Mucosa of descending colon (tissue), 3 donors: Measurements from ENCODE around the gene C1orf210. TPM values are rescaled to one million over a fixed set of nuclear protein-coding genes. Genes with fewer than 3 reads are reported as not detected.

Experiments
- ATAC-seq: fragments of 200-7000 bp; cut with Tn5 transposase; one replicate; pipeline ENCODE4 v1.9.1; 2020; ENCODE audit warnings: mild to moderate bottlenecking, moderate library complexity
- DNase-seq, 3 donors: peaks; one replicate each; pipeline ENCODE4 v3.0.0-alpha.2; 2020
- H3K36me3 ChIP-seq: fragments of 200-600 bp; one replicate; pipeline ENCODE4 v1.8.0; 2021; ENCODE audit warnings: low read depth, mild to moderate bottlenecking
- H3K4me1 ChIP-seq: fragments of 200-600 bp; one replicate; pipeline ENCODE4 v1.8.0; 2021; ENCODE audit warnings: low read depth, mild to moderate bottlenecking
- H3K4me3 ChIP-seq: fragments of 200-600 bp; one replicate; pipeline ENCODE4 v1.8.0; 2021; ENCODE audit warnings: mild to moderate bottlenecking
- H3K9me3 ChIP-seq: fragments of 200-600 bp; one replicate; pipeline ENCODE4 v1.8.0; 2021; ENCODE audit warnings: mild to moderate bottlenecking
- intact Hi-C, 2 donors: fragments of 100-400 bp; cut with DNase I in 1 of 2; cut with micrococcal nuclease in 1 of 2; formaldehyde crosslinking; loops; one replicate each; pipeline versions ENCODE4 v1.11.0 to v1.11.1; 2022; cut with DNase I, micrococcal nuclease
- long read RNA-seq, 2 donors: library from polyadenylated mRNA; unstranded; transcript quantifications; one replicate each; pipeline ENCODE4 v2.0.0, GENCODE V29; 2019 to 2021
- total RNA-seq, 3 donors: library from RNA; stranded (reverse); fragmentation: NEBNext Ultra II Directional in 2 of 3; extraction: Animal tissue kit (Norgen Biotek cat#: 25700) in 2 of 3; gene quantifications; one replicate each; pipeline versions ENCODE4 v1.2.1 to v1.2.4, GENCODE V29; 2021 to 2023
- TF ChIP-seq, protein P1 (sequence below): fragments of 200-600 bp; IDR thresholded peaks from one replicate; pipeline ENCODE4 v1.8.0; 2022; ENCODE audit warnings: antibody characterized with exemption, mild to moderate bottlenecking
- donor health status: DM: no; HTN: no; CAD: no; lungs with moderate emphysema.
- donor health status: DM: no; HTN: no; CAD: no.
- donor health status: DM: no; HTN: yes; CAD: no.

Gene C1orf210
- total RNA-seq = 100 to 1,000 TPM in 1 of 3 donors, 10 to 100 TPM in 2; 33.1 to 102 (median 63.3) TPM
- long read RNA-seq, donor 1, transcript C1orf210-202 (3 exons, 1,478 nt) = major isoform, 21 of 24 reads
- long read RNA-seq, donor 1, partial matches to known transcripts = 0 of 24 reads
- long read RNA-seq, donor 1, other reads (novel, unspliced or antisense) = 2 of 24 reads
- long read RNA-seq, donor 2, transcript C1orf210-202 (3 exons, 1,478 nt) = major isoform, 55 of 66 reads
- long read RNA-seq, donor 2, partial matches to known transcripts = 0 of 66 reads
- long read RNA-seq, donor 2, other reads (novel, unspliced or antisense) = 9 of 66 reads

DNA sequence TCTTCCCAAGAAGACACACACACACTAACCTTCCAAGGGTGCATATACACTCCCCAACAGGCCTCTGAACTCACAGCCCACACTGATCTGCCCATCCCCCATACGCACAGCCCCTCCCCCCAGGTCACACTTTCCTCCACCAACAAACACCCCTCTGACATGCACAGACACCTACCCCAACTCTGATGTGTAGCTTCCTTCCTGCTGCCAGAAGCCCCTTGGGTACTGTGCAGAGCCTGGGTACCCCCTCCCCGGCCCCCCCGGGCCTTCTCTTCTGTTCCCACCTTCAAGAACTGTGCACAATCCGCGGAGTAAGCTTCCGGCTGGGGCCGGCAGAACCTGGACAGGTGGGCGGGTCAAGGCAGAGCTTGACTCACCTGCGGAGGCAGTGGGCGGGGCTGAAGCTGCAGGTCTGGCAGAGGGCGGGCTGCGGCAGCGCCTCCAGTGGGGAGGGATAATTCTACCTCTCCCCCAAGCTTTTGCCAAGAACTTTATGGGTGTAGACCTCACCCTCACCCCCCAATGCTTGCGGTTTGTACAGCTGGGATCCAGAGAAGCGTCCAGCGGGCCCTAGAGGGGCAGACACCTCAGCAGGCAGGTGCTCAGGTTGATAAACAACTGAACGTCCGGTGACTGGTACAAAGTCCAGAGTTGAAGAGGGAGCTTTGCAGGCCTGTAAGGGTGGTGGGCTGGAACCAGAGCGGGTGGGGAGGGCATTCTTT is at the start of gene C1orf210:
TSS of gene C1orf210 (minus strand) at position 313 of the 722 bp plus-strand sequence. CDS start 2,311 bp downstream, outside the sequence.
- DNase-seq (peak; percentile 94 to 95 (median 95)), ATAC-seq (peak; percentile 94)
- Histone ChIP-seq H3K36me3 (no peaks in the 10 kb centered on the region), H3K4me3 (peak within 1 kb of the TSS; percentile 14), H3K9me3 (no peaks in the 10 kb centered on the region), H3K4me1 (peaks cover 7% of the 10 kb centered on the region)
- TF ChIP-seq, protein P1, sequence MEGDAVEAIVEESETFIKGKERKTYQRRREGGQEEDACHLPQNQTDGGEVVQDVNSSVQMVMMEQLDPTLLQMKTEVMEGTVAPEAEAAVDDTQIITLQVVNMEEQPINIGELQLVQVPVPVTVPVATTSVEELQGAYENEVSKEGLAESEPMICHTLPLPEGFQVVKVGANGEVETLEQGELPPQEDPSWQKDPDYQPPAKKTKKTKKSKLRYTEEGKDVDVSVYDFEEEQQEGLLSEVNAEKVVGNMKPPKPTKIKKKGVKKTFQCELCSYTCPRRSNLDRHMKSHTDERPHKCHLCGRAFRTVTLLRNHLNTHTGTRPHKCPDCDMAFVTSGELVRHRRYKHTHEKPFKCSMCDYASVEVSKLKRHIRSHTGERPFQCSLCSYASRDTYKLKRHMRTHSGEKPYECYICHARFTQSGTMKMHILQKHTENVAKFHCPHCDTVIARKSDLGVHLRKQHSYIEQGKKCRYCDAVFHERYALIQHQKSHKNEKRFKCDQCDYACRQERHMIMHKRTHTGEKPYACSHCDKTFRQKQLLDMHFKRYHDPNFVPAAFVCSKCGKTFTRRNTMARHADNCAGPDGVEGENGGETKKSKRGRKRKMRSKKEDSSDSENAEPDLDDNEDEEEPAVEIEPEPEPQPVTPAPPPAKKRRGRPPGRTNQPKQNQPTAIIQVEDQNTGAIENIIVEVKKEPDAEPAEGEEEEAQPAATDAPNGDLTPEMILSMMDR = peak; percentile 21
- intact Hi-C loops = no loop called here

DNA sequence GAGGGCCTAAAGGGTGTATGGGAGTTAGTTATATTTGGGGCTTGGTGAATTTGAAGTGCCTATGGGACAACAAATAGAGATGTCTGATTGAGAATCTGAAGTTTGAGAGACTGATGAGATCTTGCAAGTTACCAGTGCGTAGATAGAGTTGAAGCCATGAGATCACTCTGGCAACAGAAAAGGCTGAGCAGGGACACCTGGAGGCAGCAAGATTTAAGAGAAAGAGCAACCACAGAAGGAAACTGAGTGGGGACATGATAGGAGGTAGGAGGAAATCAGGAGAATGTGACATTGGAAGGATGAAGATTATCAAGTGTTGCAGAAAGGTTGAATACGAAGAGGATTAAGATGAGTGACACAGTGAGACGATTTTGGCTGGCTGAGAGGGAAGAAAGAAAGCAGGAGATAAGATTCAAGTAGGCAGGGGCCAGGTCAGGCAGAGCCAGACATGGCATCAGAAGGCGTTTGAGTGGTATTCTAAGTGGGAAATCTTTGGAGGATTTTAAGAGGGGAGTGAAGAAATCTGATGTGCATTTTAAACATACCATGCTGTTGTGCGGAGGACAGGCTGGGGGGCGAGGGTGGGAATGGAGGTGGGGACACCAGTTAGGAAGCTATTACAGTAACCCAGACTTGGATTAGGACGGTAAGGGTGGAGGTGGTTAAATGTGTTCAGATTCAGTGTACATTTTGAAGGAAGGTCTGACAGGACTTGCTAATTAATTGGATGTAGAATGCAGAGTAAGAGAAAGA is 49.2 kb upstream of the C1orf210 start:
- TF ChIP-seq, protein P1 = no peak
- H3K36me3 ChIP-seq = no peaks in the 10 kb centered on the region
- no peak for ATAC-seq
- no peak for DNase-seq
- no peaks in the 10 kb centered on the region for H3K9me3 ChIP-seq
- no peaks in the 10 kb centered on the region for H3K4me1 ChIP-seq
- H3K4me3 ChIP-seq = no peak overlapping the region
- intact Hi-C loops = no loop called here

DNA sequence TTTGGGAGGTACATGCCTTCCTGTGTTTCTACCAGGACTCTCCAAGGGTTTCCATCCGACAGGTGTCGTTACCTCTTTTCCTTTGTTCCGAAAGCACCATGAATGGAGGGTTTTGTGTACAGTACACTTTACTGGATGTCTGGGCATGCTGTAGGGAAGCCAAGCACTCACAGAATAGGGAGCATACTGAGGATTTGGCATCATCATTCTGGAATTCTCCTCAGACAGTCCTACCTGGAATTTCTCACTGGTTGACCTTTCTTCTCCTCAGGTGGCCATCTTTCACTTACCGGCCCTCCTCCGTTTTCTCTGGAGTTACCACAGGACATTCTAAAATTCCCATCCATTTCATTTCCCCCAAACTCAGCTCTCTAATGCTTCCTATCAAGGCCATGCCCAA is 46.3 kb upstream of the C1orf210 start:
- TF ChIP-seq, protein P1 = no peak
- DNase-seq (no peak), ATAC-seq (no peak)

DNA sequence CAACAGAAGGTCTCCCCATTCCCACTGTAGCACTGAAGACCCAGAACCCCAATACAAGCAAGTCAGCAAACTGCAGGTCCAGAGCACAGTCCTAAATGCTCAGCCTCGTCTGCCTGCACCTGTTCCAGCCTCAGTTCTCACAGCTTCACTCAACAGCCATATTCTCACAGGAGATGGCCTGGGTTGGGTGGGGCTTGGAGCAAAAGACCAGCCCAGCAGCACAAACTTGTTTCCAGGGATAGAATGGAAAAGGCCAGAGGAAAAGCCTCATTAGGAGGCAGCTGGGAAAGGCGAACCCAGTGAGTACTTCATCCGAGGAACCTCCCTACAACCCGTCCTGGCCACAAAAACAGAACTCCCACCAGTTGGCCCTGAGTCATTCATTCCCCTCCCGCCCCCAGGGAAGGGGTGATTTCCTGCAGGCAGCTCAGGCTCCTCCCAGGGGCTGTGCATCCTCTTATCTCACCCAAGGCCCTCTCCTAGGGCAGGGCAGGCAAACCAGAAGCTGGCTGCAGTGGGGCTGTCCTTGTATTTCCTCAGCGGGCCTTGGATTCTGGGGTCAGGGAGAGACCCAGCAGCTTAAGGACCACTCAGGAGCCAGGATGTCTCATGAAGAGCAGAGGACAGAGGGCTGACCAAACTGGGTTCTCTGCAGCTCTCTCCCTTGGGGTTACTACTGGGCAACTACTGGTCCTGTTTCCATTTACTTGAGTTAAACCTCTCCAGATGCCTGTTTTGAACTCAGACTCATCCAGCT is 44.8 kb upstream of the C1orf210 start:
- intact Hi-C loops = no loop called here
- TF ChIP-seq, protein P1 = no peak
- ATAC-seq (peak; percentile 78), DNase-seq (peak in 1 of 3 donors; percentile 44)
- H3K4me1 ChIP-seq = no peaks in the 10 kb centered on the region
- no peak overlapping the region for H3K4me3 ChIP-seq
- peaks cover 14% of the 10 kb centered on the region for H3K9me3 ChIP-seq
- no peaks in the 10 kb centered on the region for H3K36me3 ChIP-seq

More for the DNA sequence above, 46.3 kb upstream of the C1orf210 start:
- H3K4me1 ChIP-seq = no peaks in the 10 kb centered on the region
- no peaks in the 10 kb centered on the region for H3K36me3 ChIP-seq
- H3K9me3 ChIP-seq = peaks cover 4% of the 10 kb centered on the region
- intact Hi-C loops = no loop called here
- no peak overlapping the region for H3K4me3 ChIP-seq
